H9 (cell line): ENCODE data around the gene GRID1. TPM values are rescaled to one million over a fixed set of nuclear protein-coding genes. Genes with fewer than 3 reads are reported as not detected.
A peak's percentile ranks its signal among the peaks of the same experiment; 100 is the strongest.

Source experiments
- DNase-seq: peaks from one replicate; pipeline ENCODE4 v3.0.0-alpha.2; 2017
- H2AFZ ChIP-seq: one replicate; pipeline ENCODE4 v1.6.1; 2013; ENCODE audit warnings: mild to moderate bottlenecking, low read length, control low read depth, moderate library complexity
- H2AK5ac ChIP-seq: 2 replicates; pipeline ENCODE4 v1.6.1; 2013; ENCODE audit warnings: low read length, control low read depth, mixed read lengths; ENCODE audit not compliant: insufficient read length
- H2BK120ac ChIP-seq: one replicate; pipeline ENCODE4 v1.6.1; 2013; ENCODE audit warnings: low read depth, mild to moderate bottlenecking, low read length, control low read depth, inconsistent platforms; ENCODE audit not compliant: poor library complexity, severe bottlenecking
- H2BK12ac ChIP-seq: 2 replicates; pipeline ENCODE4 v1.6.1; 2013; ENCODE audit warnings: low read length, control low read depth, mixed read lengths, low read depth; ENCODE audit not compliant: insufficient read length
- H2BK15ac ChIP-seq: 2 replicates; pipeline ENCODE4 v1.6.1; 2013; ENCODE audit warnings: low read depth, low read length, control low read depth
- H2BK20ac ChIP-seq: one replicate; pipeline ENCODE4 v1.6.1; 2013; ENCODE audit warnings: low read depth, mild to moderate bottlenecking, low read length, control low read depth, inconsistent platforms; ENCODE audit not compliant: poor library complexity, severe bottlenecking
- H2BK5ac ChIP-seq: 2 replicates; pipeline ENCODE4 v1.6.1; 2013; ENCODE audit warnings: low read length, control low read depth, mixed read lengths; ENCODE audit not compliant: insufficient read length
- H3K14ac ChIP-seq: 2 replicates; pipeline ENCODE4 v1.6.1; 2013; ENCODE audit warnings: low read length, control low read depth; ENCODE audit not compliant: insufficient read depth
- H3K18ac ChIP-seq: 2 replicates; pipeline ENCODE4 v1.6.1; 2013; ENCODE audit warnings: low read depth, mild to moderate bottlenecking, mixed read lengths, low read length, control low read depth; ENCODE audit not compliant: insufficient read length
- H3K23ac ChIP-seq: 2 replicates; pipeline ENCODE4 v1.6.1; 2013; ENCODE audit warnings: low read length, control low read depth, mixed read lengths, low read depth; ENCODE audit not compliant: insufficient read length
- H3K23me2 ChIP-seq: 2 replicates; pipeline ENCODE4 v1.6.1; 2013; ENCODE audit warnings: low read depth, mild to moderate bottlenecking, mixed read lengths, low read length, control low read depth; ENCODE audit not compliant: insufficient read length, poor library complexity, severe bottlenecking
- H3K27ac ChIP-seq: 2 replicates; pipeline ENCODE4 v1.5.1; 2013; ENCODE audit warnings: low read length, control low read depth, mixed read lengths, low read depth; ENCODE audit not compliant: insufficient read length
- H3K27me3 ChIP-seq: 2 replicates; pipeline ENCODE4 v1.6.1; 2013; ENCODE audit warnings: low read length, control low read depth, inconsistent platforms; ENCODE audit not compliant: insufficient read depth
- H3K4ac ChIP-seq: 2 replicates; pipeline ENCODE4 v1.6.1; 2013; ENCODE audit warnings: low read depth, mild to moderate bottlenecking, control low read depth, inconsistent platforms, low read length, moderate library complexity
- H3K4me1 ChIP-seq: 2 replicates; pipeline ENCODE4 v1.6.1; 2013; ENCODE audit warnings: low read length, control low read depth, inconsistent platforms; ENCODE audit not compliant: insufficient read depth
- H3K4me2 ChIP-seq: 2 replicates; pipeline ENCODE4 v1.6.1; 2013; ENCODE audit warnings: low read length, control low read depth, mixed read lengths; ENCODE audit not compliant: insufficient read length, insufficient read depth
- H3K56ac ChIP-seq: 2 replicates; pipeline ENCODE4 v1.6.1; 2013; ENCODE audit warnings: low read depth, mild to moderate bottlenecking, mixed read lengths, low read length, control low read depth; ENCODE audit not compliant: insufficient read length
- H3K79me1 ChIP-seq: 2 replicates; pipeline ENCODE4 v1.6.1; 2013; ENCODE audit warnings: low read depth, mild to moderate bottlenecking, moderate library complexity, low read length, control low read depth, inconsistent platforms; ENCODE audit not compliant: insufficient read depth, poor library complexity, severe bottlenecking
- H3K79me2 ChIP-seq: 2 replicates; pipeline ENCODE4 v1.6.1; 2013; ENCODE audit warnings: low read length, control low read depth, inconsistent platforms; ENCODE audit not compliant: insufficient read depth
- H3K9ac ChIP-seq: 2 replicates; pipeline ENCODE4 v1.6.1; 2013; ENCODE audit warnings: low read length, control low read depth, mixed read lengths; ENCODE audit not compliant: insufficient read length; ENCODE audit errors: extremely low read depth
- H3K9me3 ChIP-seq: one replicate; pipeline ENCODE4 v1.6.1; 2013; ENCODE audit warnings: low read depth, low read length, inconsistent platforms; ENCODE audit not compliant: control insufficient read depth
- H3T11ph ChIP-seq: one replicate; pipeline ENCODE4 v1.6.1; 2013; ENCODE audit warnings: mild to moderate bottlenecking, low read length, control low read depth, inconsistent platforms
- H4K20me1 ChIP-seq: one replicate; pipeline ENCODE4 v1.6.1; 2013; ENCODE audit not compliant: control insufficient read depth, insufficient read length, insufficient read depth
- H4K5ac ChIP-seq: 2 replicates; pipeline ENCODE4 v1.6.1; 2013; ENCODE audit warnings: low read depth, mild to moderate bottlenecking, mixed read lengths, low read length, control low read depth; ENCODE audit not compliant: insufficient read length
- H4K8ac ChIP-seq: replicated peaks from 2 replicates; pipeline ENCODE4 v1.6.1; 2013; ENCODE audit warnings: low read length, control low read depth, mixed read lengths, low read depth; ENCODE audit not compliant: insufficient read length
- H4K91ac ChIP-seq: 2 replicates; pipeline ENCODE4 v1.6.1; 2013; ENCODE audit warnings: low read depth, mild to moderate bottlenecking, moderate library complexity, mixed read lengths, low read length, control low read depth; ENCODE audit not compliant: insufficient read length
- H3K27ac Mint-ChIP-seq, 3 experiments: 2 replicates in 2 of 3; 3 replicates in 1 of 3; pipeline ENCODE4 v1.8.0; 2020 to 2021; ENCODE audit warnings: mixed read lengths in 3 of 3, mild to moderate bottlenecking in 1 of 3, moderate library complexity in 1 of 3
- H3K27me3 Mint-ChIP-seq: 2 replicates; pipeline ENCODE4 v1.8.0; 2021; ENCODE audit warnings: low read depth, mild to moderate bottlenecking, moderate library complexity, mixed read lengths
- H3K36me3 Mint-ChIP-seq, 3 experiments: 2 replicates in 2 of 3; 3 replicates in 1 of 3; pipeline ENCODE4 v1.8.0; 2020 to 2021; ENCODE audit warnings: low read depth in 3 of 3, mixed read lengths in 3 of 3; ENCODE audit not compliant: insufficient read depth in 1 of 3
- H3K4me1 Mint-ChIP-seq, 2 experiments: 2 replicates each; pipeline ENCODE4 v1.8.0; 2020; ENCODE audit warnings: mixed read lengths in 2 of 2
- H3K4me3 Mint-ChIP-seq, 2 experiments: 2 replicates in 1 of 2; 3 replicates in 1 of 2; pipeline ENCODE4 v1.8.0; 2020 to 2021; ENCODE audit warnings: mild to moderate bottlenecking in 2 of 2, mixed read lengths in 2 of 2, moderate library complexity in 1 of 2
- H3K9me3 Mint-ChIP-seq, 2 experiments: 2 replicates in 1 of 2; 3 replicates in 1 of 2; pipeline ENCODE4 v1.8.0; 2020; ENCODE audit warnings: mild to moderate bottlenecking in 2 of 2, mixed read lengths in 2 of 2, moderate library complexity in 1 of 2
- WGBS: extraction: QIAGEN DNeasy Blood & Tissue Kit; methylation state at CpG from one replicate; pipeline ENCODE4 v1.1.7; 2013; ENCODE audit warnings: missing lambda C conversion rate, low lambda C conversion rate, mixed read lengths; ENCODE audit not compliant: insufficient read length; ENCODE audit errors: extremely low coverage; 5-methylcytosine and 5-hydroxymethylcytosine counted together
- total RNA-seq: library from RNA; stranded (reverse); gene quantifications from 2 replicates; pipeline ENCODE4 v1.2.1, GENCODE V29; 2021
- TF ChIP-seq, protein P1 (sequence below): fragments of 200-600 bp; sonication (generic); conservative IDR thresholded peaks from 3 replicates; pipeline ENCODE4 v1.8.0; 2021; ENCODE audit warnings: antibody characterized with exemption, mild to moderate bottlenecking

The GRID1 gene
- total RNA-seq, 1 experiment from 2014 or later: 0.35 TPM

GRCh38 chr10:86390337-86391120, 23.9 kb upstream of the GRID1 start:
- Histone ChIP-seq H3K79me2 (no peaks in the 10 kb centered on the region), H3K9ac (no peak overlapping the region), H4K8ac (no peak overlapping the region), H2BK15ac (no peak overlapping the region), H3K56ac (no peak overlapping the region), H3K27ac (no peak overlapping the region), H4K20me1 (no peaks in the 10 kb centered on the region), H3K18ac (no peak overlapping the region), H3K27me3 (no peaks in the 10 kb centered on the region), H4K91ac (no peak overlapping the region), H3K23ac (no peak overlapping the region), H2BK20ac (no peak overlapping the region), H2BK5ac (no peak overlapping the region), H3K14ac (no peak overlapping the region), H2AFZ (no peak overlapping the region), H3K4me1 (no peaks in the 10 kb centered on the region), H3K9me3 (no peaks in the 10 kb centered on the region), H3T11ph (no peak overlapping the region), H3K4ac (no peak overlapping the region), H2AK5ac (no peak overlapping the region), H2BK120ac (no peak overlapping the region), H3K79me1 (no peaks in the 10 kb centered on the region), H3K23me2 (peaks cover 5% of the 10 kb centered on the region), H3K4me2 (peak overlapping the region; percentile 45), H2BK12ac (no peak overlapping the region), H4K5ac (no peak overlapping the region)
- peaks cover 15 to 29% of the 10 kb centered on the region in 2 experiments for H3K4me1 Mint-ChIP-seq
- TF ChIP-seq, protein P1, sequence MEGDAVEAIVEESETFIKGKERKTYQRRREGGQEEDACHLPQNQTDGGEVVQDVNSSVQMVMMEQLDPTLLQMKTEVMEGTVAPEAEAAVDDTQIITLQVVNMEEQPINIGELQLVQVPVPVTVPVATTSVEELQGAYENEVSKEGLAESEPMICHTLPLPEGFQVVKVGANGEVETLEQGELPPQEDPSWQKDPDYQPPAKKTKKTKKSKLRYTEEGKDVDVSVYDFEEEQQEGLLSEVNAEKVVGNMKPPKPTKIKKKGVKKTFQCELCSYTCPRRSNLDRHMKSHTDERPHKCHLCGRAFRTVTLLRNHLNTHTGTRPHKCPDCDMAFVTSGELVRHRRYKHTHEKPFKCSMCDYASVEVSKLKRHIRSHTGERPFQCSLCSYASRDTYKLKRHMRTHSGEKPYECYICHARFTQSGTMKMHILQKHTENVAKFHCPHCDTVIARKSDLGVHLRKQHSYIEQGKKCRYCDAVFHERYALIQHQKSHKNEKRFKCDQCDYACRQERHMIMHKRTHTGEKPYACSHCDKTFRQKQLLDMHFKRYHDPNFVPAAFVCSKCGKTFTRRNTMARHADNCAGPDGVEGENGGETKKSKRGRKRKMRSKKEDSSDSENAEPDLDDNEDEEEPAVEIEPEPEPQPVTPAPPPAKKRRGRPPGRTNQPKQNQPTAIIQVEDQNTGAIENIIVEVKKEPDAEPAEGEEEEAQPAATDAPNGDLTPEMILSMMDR: no peak
- H3K27ac Mint-ChIP-seq: no peak overlapping the region
- H3K27me3 Mint-ChIP-seq: peaks cover 64% of the 10 kb centered on the region
- H3K4me3 Mint-ChIP-seq: peak overlapping the region; percentile 57 to 77
- H3K9me3 Mint-ChIP-seq: no peaks in the 10 kb centered on the region
- no peak for DNase-seq
- no peaks in the 10 kb centered on the region for H3K36me3 Mint-ChIP-seq
- WGBS: no CpG with 5 or more reads among the region's 14 CpGs
